GM12878 (cell line): Measurements from ENCODE around the gene TOMM5. TPM values are rescaled to one million over a fixed set of nuclear protein-coding genes. Genes with fewer than 3 reads are reported as not detected.

Source experiments
- ATAC-seq: fragments of 200-7000 bp; cut with Tn5 transposase; 3 replicates; pipeline ENCODE4 v1.9.1; 2020; ENCODE audit warnings: mild to moderate bottlenecking, moderate library complexity
- BruUV-seq: library from RNA; stranded (reverse); fragments of 400-500 nt; replicated peaks from 2 replicates; lab custom pipeline; 2021; lab: Mats Ljungman, UMichigan
- CTCF ChIA-PET: fragments of 300-600 bp; sonication (Branson Sonifier 250); formaldehyde crosslinking; extraction: SDS; loops from one replicate; lab custom pipeline; 2021; ENCODE audit warnings: inconsistent platforms; lab: Yijun Ruan, JAX
- POLR2A ChIA-PET: fragments of 350-600 bp; formaldehyde crosslinking; extraction: SDS; loops from one replicate; lab custom pipeline; 2021; ENCODE audit warnings: inconsistent platforms; lab: Charles Lee
- RAD21 ChIA-PET: fragments of 300-600 bp; sonication (Branson Sonifier 250); formaldehyde crosslinking; loops from one replicate; lab custom pipeline; 2023; ENCODE audit warnings: antibody characterized with exemption; ENCODE audit not compliant: unreplicated experiment; lab: Charles Lee
- SMC1A ChIA-PET: fragments of 300-600 bp; sonication (Branson Sonifier 250); formaldehyde crosslinking; loops from one replicate; lab custom pipeline; 2023; ENCODE audit not compliant: unreplicated experiment, uncharacterized antibody; lab: Charles Lee
- DNase-seq: peaks from one replicate; pipeline ENCODE4 v3.0.0-alpha.2; 2011; ENCODE audit warnings: low read depth, low spot score
- FAIRE-seq: peaks from 3 replicates; lab custom pipeline; 2011; peaks lifted over from hg19 to GRCh38; lab: Jason Lieb, UNC
- H2AFZ ChIP-seq: 2 replicates; pipeline ENCODE4 v1.6.0; 2011; ENCODE audit warnings: low read depth, low read length, control low read depth; ENCODE audit not compliant: control insufficient read depth
- H3K27ac ChIP-seq: 2 replicates; pipeline ENCODE4 v1.5.1; 2011; ENCODE audit warnings: control low read depth; ENCODE audit not compliant: control insufficient read depth, insufficient read depth
- H3K27me3 ChIP-seq, 2 experiments: replicated peaks in 1 of 2; 2 replicates each; pipeline versions ENCODE4 v1.6.0 to v1.6.1; 2011; ENCODE audit warnings: low read length in 1 of 2; ENCODE audit not compliant: control insufficient read depth in 2 of 2, insufficient read depth in 2 of 2
- H3K36me3 ChIP-seq, 2 experiments: 2 replicates each; pipeline ENCODE4 v1.5.1; 2011; ENCODE audit warnings: low read length in 1 of 2; ENCODE audit not compliant: control insufficient read depth in 2 of 2, insufficient read depth in 2 of 2
- H3K4me1 ChIP-seq: 2 replicates; pipeline ENCODE4 v1.6.1; 2011; ENCODE audit warnings: mild to moderate bottlenecking, low read length, moderate library complexity, mixed read lengths; ENCODE audit not compliant: control insufficient read depth, insufficient read depth
- H3K4me2 ChIP-seq: 2 replicates; pipeline ENCODE4 v1.6.0; 2011; ENCODE audit warnings: control low read depth; ENCODE audit not compliant: control insufficient read depth, insufficient read depth
- H3K4me3 ChIP-seq: fragments of 200-600 bp; sonication (generic); 2 replicates; pipeline ENCODE4 v1.5.1; 2016
- H3K79me2 ChIP-seq: 2 replicates; pipeline ENCODE4 v1.6.0; 2011; ENCODE audit warnings: low read length; ENCODE audit not compliant: control insufficient read depth, insufficient read depth
- H3K9ac ChIP-seq: 2 replicates; pipeline ENCODE4 v1.8.0; 2011; ENCODE audit warnings: low read length, control low read depth, mixed read lengths; ENCODE audit not compliant: control insufficient read depth, insufficient read depth
- H3K9me3 ChIP-seq: replicated peaks from 3 replicates; pipeline ENCODE4 v1.5.1; 2011; ENCODE audit warnings: mild to moderate bottlenecking, low read length; ENCODE audit not compliant: control insufficient read depth, insufficient read depth
- H4K20me1 ChIP-seq: 2 replicates; pipeline ENCODE4 v1.6.0; 2011; ENCODE audit not compliant: control insufficient read depth, insufficient read depth
- BCL11A ChIP-seq: IDR thresholded peaks from 2 replicates; pipeline ENCODE4 v1.6.1; 2011; ENCODE audit warnings: low read depth, low read length
- BCL3 ChIP-seq: IDR thresholded peaks from 2 replicates; pipeline ENCODE4 v1.6.1; 2011; ENCODE audit warnings: borderline replicate concordance, low read depth, mild to moderate bottlenecking, moderate library complexity, low read length; ENCODE audit not compliant: insufficient read depth, poor library complexity, severe bottlenecking
- BMI1 ChIP-seq: fragments of 450-650 bp; IDR thresholded peaks from 2 replicates; pipeline ENCODE4 v1.6.1; 2016; ENCODE audit warnings: mild to moderate bottlenecking, moderate library complexity, borderline replicate concordance
- CUX1 ChIP-seq: IDR thresholded peaks from 2 replicates; pipeline ENCODE4 v1.6.1; 2012; ENCODE audit warnings: improper control_type of control experiment, low read depth, low read length; ENCODE audit not compliant: insufficient replicate concordance
- EED ChIP-seq: sonication (generic); IDR thresholded peaks from 2 replicates; pipeline ENCODE4 v1.6.1; 2016; ENCODE audit warnings: antibody characterized with exemption, low read depth
- ESRRA ChIP-seq: IDR thresholded peaks from 2 replicates; pipeline ENCODE4 v1.6.1; 2012; ENCODE audit warnings: mild to moderate bottlenecking, low read length, improper control_type of control experiment
- SRF ChIP-seq, 2 experiments: IDR thresholded peaks; 2 replicates each; pipeline ENCODE4 v1.6.1; 2011; ENCODE audit warnings: low read depth in 2 of 2, low read length in 2 of 2, mild to moderate bottlenecking in 1 of 2, moderate library complexity in 1 of 2
- STAT1 ChIP-seq: fragments of 450-650 bp; conservative IDR thresholded peaks from 2 replicates; pipeline ENCODE4 v1.6.1; 2014; ENCODE audit warnings: antibody characterized with exemption, mild to moderate bottlenecking
- in situ Hi-C: fragments of 300-500 bp; cut with MboI; formaldehyde crosslinking; loops from 9 replicates; pipeline ENCODE4 v1.14.3; 2018; ENCODE audit warnings: mixed read lengths
- intact Hi-C: fragments of 100-400 bp; cut with micrococcal nuclease; formaldehyde crosslinking; loops from one replicate; pipeline ENCODE4 v1.14.2; 2022; ENCODE audit not compliant: unreplicated experiment
- polyA plus RNA-seq, 11 experiments: library from polyadenylated mRNA; depleted of rRNA in 4 of 11; unstranded in 6 of 11; stranded (reverse) in 5 of 11; fragments of >200 nt; fragmentation: Nextera tagmentation in 4 of 11; fragmentation: Illumina TruSeq in 1 of 11; extraction: Ambion mirVana in 4 of 11; extraction: Trizol in 1 of 11; gene quantifications; 1 replicate in 1 of 11; 2 replicates in 10 of 11; pipeline versions ENCODE4 v1.2.1 to v1.2.3, GENCODE V29; 2011 to 2016; ENCODE audit warnings: inconsistent platforms in 2 of 11, missing spikeins in 2 of 11, low read depth in 1 of 11
- total RNA-seq, 4 experiments: library from RNA; depleted of rRNA in 3 of 4; stranded (reverse); fragments of >200 nt in 3 of 4; fragmentation: Illumina TruSeq in 1 of 4; extraction: Trizol in 1 of 4; gene quantifications; 2 replicates each; pipeline versions ENCODE4 v1.2.1 to v1.2.3, GENCODE V29; 2013 to 2021

Gene TOMM5
- total and polyA plus RNA-seq, 10 of the 15 experiments (the other 5 are each of a cell fraction or from before 2014, with no cell fraction given), result 152 to 1,143 (median 351) TPM

- no peaks in the 10 kb centered on the region for H3K27me3 ChIP-seq
- no peaks in the 10 kb centered on the region for H4K20me1 ChIP-seq
- intact Hi-C loops (no loop called here), in situ Hi-C loops (no loop called here)
- no peak overlapping the region for H3K9ac ChIP-seq
- H3K36me3 ChIP-seq, result peaks cover 3 to 5% of the 10 kb centered on the region in 2 experiments
- H3K4me3 ChIP-seq, result no peak overlapping the region
- POLR2A ChIA-PET, result interaction anchor here (0.8 kb wide), 1 partner anchor 11 kb away, joined by 4 read pairs; no protein-coding TSS in a partner anchor
- H3K4me1 ChIP-seq, result no peaks in the 10 kb centered on the region
- ATAC-seq (no peak), FAIRE-seq (no peak), DNase-seq (no peak)
- TF ChIP-seq BCL3 (no peak), STAT1 (no peak), BMI1 (no peak), ESRRA (no peak), EED (no peak), CUX1 (no peak), SRF (IDR thresholded peaks at IDR 0.05; ENCODE audit: low read depth in 2 of 2, low read length in 2 of 2) (no peak), BCL11A (no peak)
- H2AFZ ChIP-seq, result no peak overlapping the region
- no peaks in the 10 kb centered on the region for H3K9me3 ChIP-seq
- no peaks in the 10 kb centered on the region for H3K79me2 ChIP-seq
- SMC1A ChIA-PET, result no interaction called here
- CTCF ChIA-PET, result no interaction called here
- no peak overlapping the region for H3K27ac ChIP-seq
- RAD21 ChIA-PET, result no interaction called here
- no peak overlapping the region for H3K4me2 ChIP-seq
- BruUV-seq, result no TSS peak
Observed at GRCh38 chr9:37539634-37540033, 52.8 kb downstream of the TOMM5 start.

Other genes starting within 250 kb of the TOMM5 start
Only the 7 nearest of the 8 such genes appear.
- gene GRHPR, start 169.9 kb downstream of the TOMM5 start, total RNA-seq (2014; rRNA removed), result 179 and 190 TPM in 2 replicates
- gene GRHPR, start 169.9 kb downstream of the TOMM5 start, total RNA-seq (2014; rRNA removed; fragmentation: Illumina TruSeq; extraction: Trizol), result 104 and 111 TPM in 2 replicates
- gene GRHPR, start 169.9 kb downstream of the TOMM5 start, total RNA-seq (2021), result 120 and 127 TPM in 2 replicates
- 68.5 and 132 TPM in 2 replicates for gene GRHPR, start 169.9 kb downstream of the TOMM5 start, polyA plus RNA-seq (2011; rRNA removed)
- 65.4 and 96.1 TPM in 2 replicates for gene GRHPR, start 169.9 kb downstream of the TOMM5 start, polyA plus RNA-seq (2014; fragmentation: Illumina TruSeq; extraction: Trizol)
- gene GRHPR, start 169.9 kb downstream of the TOMM5 start, polyA plus RNA-seq (2014; fragmentation: Nextera tagmentation; extraction: Ambion mirVana), result 10 to 100 TPM; 52.4 to 78.6 TPM
- gene GRHPR, start 169.9 kb downstream of the TOMM5 start, polyA plus RNA-seq (2014; rRNA removed), result 194 and 209 TPM in 2 replicates
- 100 to 1,000 TPM; 153 to 154 TPM for gene GRHPR, start 169.9 kb downstream of the TOMM5 start, polyA plus RNA-seq (2016; fragmentation: Nextera tagmentation; extraction: Ambion mirVana)
- 12.8 and 15.6 TPM in 2 replicates for gene ZBTB5, start 127.1 kb downstream of the TOMM5 start, total RNA-seq (2014; rRNA removed)
- 11.4 and 12.2 TPM in 2 replicates for gene ZBTB5, start 127.1 kb downstream of the TOMM5 start, total RNA-seq (2014; rRNA removed; fragmentation: Illumina TruSeq; extraction: Trizol)
- 12.7 and 13.3 TPM in 2 replicates for gene ZBTB5, start 127.1 kb downstream of the TOMM5 start, total RNA-seq (2021)
- 29.2 and 32.5 TPM in 2 replicates for gene ZBTB5, start 127.1 kb downstream of the TOMM5 start, polyA plus RNA-seq (2011; rRNA removed)
- 14.3 and 14.5 TPM in 2 replicates for gene ZBTB5, start 127.1 kb downstream of the TOMM5 start, polyA plus RNA-seq (2014; fragmentation: Illumina TruSeq; extraction: Trizol)
- 1 to 10 TPM; 1.4 to 2.5 TPM for gene ZBTB5, start 127.1 kb downstream of the TOMM5 start, polyA plus RNA-seq (2014; fragmentation: Nextera tagmentation; extraction: Ambion mirVana)
- 13.0 and 13.2 TPM in 2 replicates for gene ZBTB5, start 127.1 kb downstream of the TOMM5 start, polyA plus RNA-seq (2014; rRNA removed)
- gene ZBTB5, start 127.1 kb downstream of the TOMM5 start, polyA plus RNA-seq (2016; fragmentation: Nextera tagmentation; extraction: Ambion mirVana), result 1 to 10 TPM; 4.5 to 4.6 TPM
- 52.1 and 57.9 TPM in 2 replicates for gene POLR1E, start 106.6 kb downstream of the TOMM5 start, total RNA-seq (2014; rRNA removed)
- gene POLR1E, start 106.6 kb downstream of the TOMM5 start, total RNA-seq (2014; rRNA removed; fragmentation: Illumina TruSeq; extraction: Trizol), result 66.7 and 71.3 TPM in 2 replicates
- 47.7 and 48.7 TPM in 2 replicates for gene POLR1E, start 106.6 kb downstream of the TOMM5 start, total RNA-seq (2021)
- gene POLR1E, start 106.6 kb downstream of the TOMM5 start, polyA plus RNA-seq (2011; rRNA removed), result 59.7 and 61.1 TPM in 2 replicates
- 65.0 and 66.6 TPM in 2 replicates for gene POLR1E, start 106.6 kb downstream of the TOMM5 start, polyA plus RNA-seq (2014; fragmentation: Illumina TruSeq; extraction: Trizol)
- 10 to 100 TPM; 13.7 to 27.6 TPM for gene POLR1E, start 106.6 kb downstream of the TOMM5 start, polyA plus RNA-seq (2014; fragmentation: Nextera tagmentation; extraction: Ambion mirVana)
- gene POLR1E, start 106.6 kb downstream of the TOMM5 start, polyA plus RNA-seq (2014; rRNA removed), result 55.7 and 57.2 TPM in 2 replicates
- 10 to 100 TPM; 31.4 to 33.3 TPM for gene POLR1E, start 106.6 kb downstream of the TOMM5 start, polyA plus RNA-seq (2016; fragmentation: Nextera tagmentation; extraction: Ambion mirVana)
- gene FBXO10, start 16.2 kb downstream of the TOMM5 start, total RNA-seq (2014; rRNA removed), result 14.0 and 15.2 TPM in 2 replicates
- 8.2 and 10.2 TPM in 2 replicates for gene FBXO10, start 16.2 kb downstream of the TOMM5 start, total RNA-seq (2014; rRNA removed; fragmentation: Illumina TruSeq; extraction: Trizol)
- gene FBXO10, start 16.2 kb downstream of the TOMM5 start, total RNA-seq (2021), result 14.3 and 15.7 TPM in 2 replicates
- gene FBXO10, start 16.2 kb downstream of the TOMM5 start, polyA plus RNA-seq (2011; rRNA removed), result 2.2 and 2.4 TPM in 2 replicates
- gene FBXO10, start 16.2 kb downstream of the TOMM5 start, polyA plus RNA-seq (2014; fragmentation: Illumina TruSeq; extraction: Trizol), result 9.0 and 13.1 TPM in 2 replicates
- 1 to 10 TPM; 1.6 to 1.9 TPM for gene FBXO10, start 16.2 kb downstream of the TOMM5 start, polyA plus RNA-seq (2014; fragmentation: Nextera tagmentation; extraction: Ambion mirVana)
- 17.2 and 18.8 TPM in 2 replicates for gene FBXO10, start 16.2 kb downstream of the TOMM5 start, polyA plus RNA-seq (2014; rRNA removed)
- 1 to 10 TPM; 8.7 to 9.0 TPM for gene FBXO10, start 16.2 kb downstream of the TOMM5 start, polyA plus RNA-seq (2016; fragmentation: Nextera tagmentation; extraction: Ambion mirVana)
- 0.05 TPM in 1 of 2 replicates, not detected in the other for gene FRMPD1, start 58.4 kb upstream of the TOMM5 start, total RNA-seq (2014; rRNA removed)
- gene FRMPD1, start 58.4 kb upstream of the TOMM5 start, total RNA-seq (2014; rRNA removed; fragmentation: Illumina TruSeq; extraction: Trizol), result 0.04 TPM in 1 of 2 replicates, not detected in the other
- not detected in 2 replicates for gene FRMPD1, start 58.4 kb upstream of the TOMM5 start, total RNA-seq (2021)
- 0.01 and 0.05 TPM in 2 replicates for gene FRMPD1, start 58.4 kb upstream of the TOMM5 start, polyA plus RNA-seq (2011; rRNA removed)
- 0.01 TPM in 1 of 2 replicates, not detected in the other for gene FRMPD1, start 58.4 kb upstream of the TOMM5 start, polyA plus RNA-seq (2014; fragmentation: Illumina TruSeq; extraction: Trizol)
- not detected for gene FRMPD1, start 58.4 kb upstream of the TOMM5 start, polyA plus RNA-seq (2014; fragmentation: Nextera tagmentation; extraction: Ambion mirVana)
- gene FRMPD1, start 58.4 kb upstream of the TOMM5 start, polyA plus RNA-seq (2014; rRNA removed), result 0.01 TPM in 1 of 2 replicates, not detected in the other
- under 1 TPM in 1 of 2 experiments, not detected in 1; 0.08 TPM for gene FRMPD1, start 58.4 kb upstream of the TOMM5 start, polyA plus RNA-seq (2016; fragmentation: Nextera tagmentation; extraction: Ambion mirVana)
- gene TRMT10B, start 161.2 kb upstream of the TOMM5 start, total RNA-seq (2014; rRNA removed), result 3.2 and 3.7 TPM in 2 replicates
- 5.5 and 5.9 TPM in 2 replicates for gene TRMT10B, start 161.2 kb upstream of the TOMM5 start, total RNA-seq (2014; rRNA removed; fragmentation: Illumina TruSeq; extraction: Trizol)
- gene TRMT10B, start 161.2 kb upstream of the TOMM5 start, total RNA-seq (2021), result 4.7 and 5.9 TPM in 2 replicates
- 10.2 and 12.7 TPM in 2 replicates for gene TRMT10B, start 161.2 kb upstream of the TOMM5 start, polyA plus RNA-seq (2011; rRNA removed)
- gene TRMT10B, start 161.2 kb upstream of the TOMM5 start, polyA plus RNA-seq (2014; fragmentation: Illumina TruSeq; extraction: Trizol), result 11.7 and 13.0 TPM in 2 replicates
- 1 to 10 TPM; 5.0 to 7.6 TPM for gene TRMT10B, start 161.2 kb upstream of the TOMM5 start, polyA plus RNA-seq (2014; fragmentation: Nextera tagmentation; extraction: Ambion mirVana)
- 3.9 and 6.0 TPM in 2 replicates for gene TRMT10B, start 161.2 kb upstream of the TOMM5 start, polyA plus RNA-seq (2014; rRNA removed)
- gene TRMT10B, start 161.2 kb upstream of the TOMM5 start, polyA plus RNA-seq (2016; fragmentation: Nextera tagmentation; extraction: Ambion mirVana), result 1 to 10 TPM; 8.6 TPM
- gene EXOSC3, start 192.5 kb upstream of the TOMM5 start, total RNA-seq (2014; rRNA removed), result 63.5 and 77.4 TPM in 2 replicates
- gene EXOSC3, start 192.5 kb upstream of the TOMM5 start, total RNA-seq (2014; rRNA removed; fragmentation: Illumina TruSeq; extraction: Trizol), result 42.3 and 45.9 TPM in 2 replicates
- 73.5 and 79.2 TPM in 2 replicates for gene EXOSC3, start 192.5 kb upstream of the TOMM5 start, total RNA-seq (2021)
- 54.4 and 83.4 TPM in 2 replicates for gene EXOSC3, start 192.5 kb upstream of the TOMM5 start, polyA plus RNA-seq (2011; rRNA removed)
- gene EXOSC3, start 192.5 kb upstream of the TOMM5 start, polyA plus RNA-seq (2014; fragmentation: Illumina TruSeq; extraction: Trizol), result 58.2 and 59.2 TPM in 2 replicates
- 10 to 100 TPM in 1 of 2 experiments, 1 to 10 TPM in 1; 8.2 to 20.3 TPM for gene EXOSC3, start 192.5 kb upstream of the TOMM5 start, polyA plus RNA-seq (2014; fragmentation: Nextera tagmentation; extraction: Ambion mirVana)
- gene EXOSC3, start 192.5 kb upstream of the TOMM5 start, polyA plus RNA-seq (2014; rRNA removed), result 109 and 115 TPM in 2 replicates
- gene EXOSC3, start 192.5 kb upstream of the TOMM5 start, polyA plus RNA-seq (2016; fragmentation: Nextera tagmentation; extraction: Ambion mirVana), result 100 to 1,000 TPM; 149 to 161 TPM